ENCODE measurements around the gene PSD. TPM values are rescaled to one million over a fixed set of nuclear protein-coding genes. Genes with fewer than 3 reads are reported as not detected.

Gene PSD
- total and polyA plus RNA-seq, 2 donors (not counting 3 experiments of a cell fraction or from before 2014, with no cell fraction given), result 0.10 to 0.40 TPM

DNA sequence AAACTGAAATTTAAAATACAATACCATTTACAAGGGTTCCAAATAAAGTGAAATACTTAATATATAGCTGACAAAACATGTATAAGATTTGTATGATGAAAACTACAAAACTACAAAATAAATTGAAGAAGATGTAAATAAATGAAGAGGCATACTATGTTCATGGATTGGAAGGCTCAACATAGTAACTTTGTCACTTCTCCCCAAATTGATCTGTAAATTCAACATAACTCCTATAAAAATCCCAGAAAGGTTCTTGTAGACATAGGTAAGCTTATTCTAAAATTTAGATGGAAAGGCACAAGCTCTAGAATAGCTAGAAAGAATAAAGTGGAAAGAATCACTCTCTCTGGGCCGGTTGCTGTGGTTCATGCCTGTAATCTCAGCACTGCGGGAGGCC is 47.3 kb downstream of the PSD start:
- H3K4me1 ChIP-seq (ENCODE audit: control insufficient read depth, extremely low read depth, insufficient read depth, low read length), result no peaks in the 10 kb centered on the region
- BruUV-seq (replicated peaks), result no TSS peak
- no peaks in the 10 kb centered on the region for H3K79me2 ChIP-seq (ENCODE audit: control insufficient read depth, insufficient read depth, low read length)
- H4K20me1 ChIP-seq (replicated peaks; ENCODE audit: control insufficient read depth, extremely low read depth, insufficient read depth, low read length), result no peaks in the 10 kb centered on the region
- FAIRE-seq (no peak), DNase-seq (ENCODE audit: low read depth, low spot score) (no peak)
- H2AFZ ChIP-seq (ENCODE audit: low read depth, low read length), result no peak overlapping the region
- H3K9me1 ChIP-seq (replicated peaks; ENCODE audit: control insufficient read depth, extremely low read depth, insufficient read depth, low read length), result no peaks in the 10 kb centered on the region
- intact Hi-C loops (cut with micrococcal nuclease), result no loop called here
- no peak overlapping the region for H3K4me3 ChIP-seq (replicated peaks in 1 of 3; ENCODE audit: insufficient read depth in 1 of 3, low read depth in 1 of 3, low read length in 3 of 3)
- H3K27ac ChIP-seq (ENCODE audit: insufficient read depth, low read depth, low read length), result no peak overlapping the region
- TF ChIP-seq, protein P1, sequence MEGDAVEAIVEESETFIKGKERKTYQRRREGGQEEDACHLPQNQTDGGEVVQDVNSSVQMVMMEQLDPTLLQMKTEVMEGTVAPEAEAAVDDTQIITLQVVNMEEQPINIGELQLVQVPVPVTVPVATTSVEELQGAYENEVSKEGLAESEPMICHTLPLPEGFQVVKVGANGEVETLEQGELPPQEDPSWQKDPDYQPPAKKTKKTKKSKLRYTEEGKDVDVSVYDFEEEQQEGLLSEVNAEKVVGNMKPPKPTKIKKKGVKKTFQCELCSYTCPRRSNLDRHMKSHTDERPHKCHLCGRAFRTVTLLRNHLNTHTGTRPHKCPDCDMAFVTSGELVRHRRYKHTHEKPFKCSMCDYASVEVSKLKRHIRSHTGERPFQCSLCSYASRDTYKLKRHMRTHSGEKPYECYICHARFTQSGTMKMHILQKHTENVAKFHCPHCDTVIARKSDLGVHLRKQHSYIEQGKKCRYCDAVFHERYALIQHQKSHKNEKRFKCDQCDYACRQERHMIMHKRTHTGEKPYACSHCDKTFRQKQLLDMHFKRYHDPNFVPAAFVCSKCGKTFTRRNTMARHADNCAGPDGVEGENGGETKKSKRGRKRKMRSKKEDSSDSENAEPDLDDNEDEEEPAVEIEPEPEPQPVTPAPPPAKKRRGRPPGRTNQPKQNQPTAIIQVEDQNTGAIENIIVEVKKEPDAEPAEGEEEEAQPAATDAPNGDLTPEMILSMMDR (IDR thresholded peaks at IDR 0.05; ENCODE audit: extremely low read depth in 1 of 2, insufficient read depth in 1 of 2, low read depth in 1 of 2, low read length in 2 of 2), result no peak
- no peak for TF ChIP-seq MYC (IDR thresholded peaks at IDR 0.05; ENCODE audit: low read depth, low read length)
- no peak for TF ChIP-seq GATA2 (IDR thresholded peaks at IDR 0.05; ENCODE audit: insufficient read depth, insufficient read length, low read depth, low read length)
- TF ChIP-seq FOS (IDR thresholded peaks at IDR 0.05; ENCODE audit: borderline replicate concordance, insufficient read depth, low read length), result no peak
- TF ChIP-seq POLR2A (IDR thresholded peaks at IDR 0.05; ENCODE audit: low read depth, low read length), result no peak
- TF ChIP-seq, protein P2, sequence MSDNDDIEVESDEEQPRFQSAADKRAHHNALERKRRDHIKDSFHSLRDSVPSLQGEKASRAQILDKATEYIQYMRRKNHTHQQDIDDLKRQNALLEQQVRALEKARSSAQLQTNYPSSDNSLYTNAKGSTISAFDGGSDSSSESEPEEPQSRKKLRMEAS (IDR thresholded peaks at IDR 0.05; ENCODE audit: insufficient read depth, insufficient read length), result no peak
- TF ChIP-seq JUN (IDR thresholded peaks at IDR 0.05; ENCODE audit: borderline replicate concordance, insufficient read depth, insufficient read length, low read depth), result no peak
- no peak for TF ChIP-seq EZH2 (IDR thresholded peaks at IDR 0.05; ENCODE audit: borderline replicate concordance, low read depth, low read length, severe bottlenecking)
- TF ChIP-seq POLR2AphosphoS5 (IDR thresholded peaks at IDR 0.05; ENCODE audit: insufficient read depth, low read depth, low read length), result no peak
- dilution Hi-C loops (cut with MboI; ENCODE audit: extremely low pct_ligation_motif_present, low sequenced_read_pairs), result loop anchor here (25.0 kb wide), 1 partner anchor 134 kb away; the partner anchor contains the start of genes ELOVL3, GBF1 and PITX3
- CTCF ChIA-PET, result interaction anchor here (0.5 to 4.8 kb wide), 4 partner anchors 22 to 141 kb away, joined by 3 to 24 read pairs (median 3); no protein-coding TSS in a partner anchor
- no peaks in the 10 kb centered on the region for H3K9me3 ChIP-seq (replicated peaks; ENCODE audit: control insufficient read depth, insufficient read depth, low read length)
- H3K4me2 ChIP-seq (ENCODE audit: insufficient read depth, low read length), result no peak overlapping the region
- H3K27me3 ChIP-seq (ENCODE audit: control insufficient read depth in 2 of 2, insufficient read depth in 2 of 2, low read length in 2 of 2), result no peaks in the 10 kb centered on the region
- POLR2A ChIA-PET, result interaction anchor here (0.7 kb wide), 1 partner anchor 123 kb away, joined by 4 read pairs; no protein-coding TSS in a partner anchor
- H3K36me3 ChIP-seq (ENCODE audit: control insufficient read depth in 2 of 2, extremely low read depth in 1 of 2, insufficient read depth in 2 of 2, low read length in 2 of 2), result peaks cover 36 to 48% of the 10 kb centered on the region in 2 experiments
- no peak overlapping the region for H3K9ac ChIP-seq (replicated peaks; ENCODE audit: extremely low read depth, insufficient read depth, low read length)
